Measurements from ENCODE around the gene EBF3.

The EBF3 gene

DNA sequence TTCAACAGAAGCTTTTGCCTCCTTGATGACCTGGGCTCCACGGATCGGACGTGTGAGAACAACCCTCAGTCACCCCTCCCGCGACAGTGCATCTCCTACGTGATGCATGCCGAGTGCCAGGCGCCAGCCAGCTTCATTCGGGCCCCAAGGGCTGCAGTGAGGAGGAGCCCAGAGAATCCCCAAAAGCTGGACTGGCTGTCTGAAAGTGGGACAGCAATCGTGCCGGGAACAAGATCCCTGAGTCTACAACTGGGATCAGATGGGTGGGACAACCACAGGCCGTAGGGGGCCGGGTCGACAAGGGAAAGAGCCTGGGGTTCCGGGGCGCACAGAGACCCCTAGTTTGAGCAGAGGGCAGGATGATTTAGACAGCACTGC lies 27.2 kb downstream of the EBF3 start:
- intact Hi-C loops (cut with DNase I): no loop called here

DNA sequence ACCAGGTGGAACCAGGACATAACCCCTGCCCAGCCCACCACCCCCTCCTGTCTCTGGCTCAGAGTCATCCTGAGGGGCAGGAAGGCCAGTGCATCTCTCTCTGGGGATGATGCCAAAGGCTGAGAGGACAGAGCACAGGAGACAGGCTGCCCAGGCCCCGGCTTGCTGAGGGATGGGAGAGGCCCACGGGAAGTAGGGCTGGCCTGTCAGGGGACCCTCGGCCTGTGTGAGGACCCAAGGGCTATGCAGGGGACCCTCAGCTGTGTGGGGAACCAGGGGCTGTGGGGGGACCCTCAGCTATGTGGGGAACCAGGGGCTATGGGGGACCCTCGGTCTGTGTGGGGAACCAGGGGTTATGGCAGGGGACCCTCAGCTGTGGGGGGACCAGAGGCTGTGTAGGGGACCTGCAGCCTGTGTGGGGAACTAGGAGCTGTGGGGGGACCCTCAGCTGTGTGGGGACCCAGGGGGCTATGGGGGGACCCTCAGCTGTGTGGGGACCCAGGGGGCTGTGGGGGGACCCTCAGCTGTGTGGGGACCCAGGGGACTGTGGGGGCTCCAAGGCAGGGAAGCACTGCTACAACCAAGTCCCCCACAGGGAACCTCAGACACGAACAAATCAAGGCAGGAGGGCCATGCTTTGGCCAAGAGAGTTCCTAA lies 27.7 kb downstream of the EBF3 start:
- peak in 4 of 42 donors; percentile 4 to 16 (median 14) for DNase-seq
- intact Hi-C loops (cut with DNase I): no loop called here

More for the DNA sequence above, 27.2 kb downstream of the EBF3 start:
- peak in 5 of 42 donors; percentile 4 to 40 (median 10) for DNase-seq

DNA sequence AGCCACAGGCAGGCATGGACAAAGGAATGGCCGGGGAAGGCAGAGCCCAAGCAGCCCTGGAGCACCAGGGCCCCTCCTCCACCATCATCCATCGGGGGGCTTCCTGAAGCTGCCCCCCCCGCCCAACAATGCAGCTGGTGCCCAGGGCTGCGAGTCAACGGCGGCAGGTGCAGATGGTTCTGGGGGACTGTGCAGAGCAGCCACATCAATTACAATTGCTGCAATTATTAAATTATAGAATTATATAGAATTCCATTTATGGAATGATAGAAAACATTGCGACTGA lies 28.3 kb downstream of the EBF3 start:
- DNase-seq: peak in 3 of 42 donors; percentile 5 to 26 (median 9)

DNA sequence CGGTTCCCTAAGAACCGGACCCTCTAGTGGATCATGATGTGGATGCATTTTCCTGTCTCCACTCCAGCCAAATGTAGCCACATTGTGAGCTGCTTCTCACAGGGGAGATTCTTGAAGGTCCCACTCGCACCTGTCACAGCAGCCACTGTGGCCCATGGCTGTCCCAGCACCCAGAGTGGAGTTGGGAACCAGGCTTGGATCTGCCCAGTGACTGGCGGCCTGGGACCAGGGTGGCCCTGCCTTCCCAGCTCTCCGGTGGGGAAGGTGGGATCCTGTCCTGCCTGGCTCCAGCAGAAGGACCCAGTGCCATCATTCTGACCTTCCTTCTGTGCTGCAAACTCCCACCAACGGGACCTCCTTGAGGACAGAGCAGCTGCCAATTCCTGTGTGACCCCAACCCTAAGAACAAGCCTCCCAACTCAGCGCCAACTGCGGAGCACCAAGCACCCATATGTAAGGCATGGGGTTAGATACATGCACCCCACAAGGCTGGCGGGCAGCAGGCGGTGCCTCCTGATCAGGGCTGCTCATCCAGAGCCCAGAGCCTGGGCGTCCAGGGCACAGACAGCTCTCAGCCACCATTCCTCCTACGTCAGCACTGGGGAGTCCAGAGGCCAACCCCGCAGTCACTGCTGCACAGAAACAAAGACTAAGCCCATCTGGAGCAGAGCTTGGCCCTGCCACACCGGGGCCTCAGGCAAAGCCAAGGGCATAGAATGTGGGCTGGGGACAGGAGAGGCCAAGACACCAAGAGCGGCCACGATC lies 28.8 kb downstream of the EBF3 start:
- DNase-seq: peak in 3 of 42 donors; percentile 8 to 35 (median 14)
- intact Hi-C loops (cut with DNase I): no loop called here

More for the DNA sequence above, 28.3 kb downstream of the EBF3 start:
- intact Hi-C loops (cut with DNase I): no loop called here

DNA sequence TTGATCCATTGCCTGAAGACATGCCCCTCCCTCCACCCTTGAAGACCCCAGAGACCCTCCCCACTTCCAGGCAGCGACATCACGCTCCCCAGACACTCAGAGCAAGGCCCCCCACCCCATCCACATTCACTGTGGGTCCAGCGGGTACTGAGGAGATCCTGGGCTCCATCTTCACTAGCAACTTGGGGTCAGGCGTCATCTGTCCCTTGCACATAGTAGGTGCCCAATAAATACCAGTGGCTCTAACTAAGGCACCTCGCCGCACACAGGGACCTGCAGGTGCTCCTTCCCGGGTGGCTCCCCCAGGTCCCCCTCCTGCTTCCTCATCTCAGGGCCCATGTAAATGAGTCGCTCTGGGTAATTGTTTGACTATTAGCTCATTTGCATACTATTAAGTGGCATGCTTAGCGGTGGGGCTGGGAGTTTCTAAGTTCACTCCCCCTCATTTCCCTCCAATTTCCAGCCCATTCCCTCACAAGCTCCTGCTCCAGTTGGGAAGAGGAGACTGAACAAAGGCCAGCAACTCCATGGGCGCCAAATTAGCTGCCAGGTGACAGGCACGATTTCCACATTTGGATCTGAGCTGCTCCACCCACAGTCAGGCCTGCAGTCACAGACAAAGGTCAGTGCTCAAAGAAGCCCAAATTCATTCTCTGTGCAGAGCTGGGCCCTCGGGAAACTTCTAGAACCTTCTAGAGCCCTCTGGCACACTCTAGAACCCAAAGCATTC lies 29.7 kb downstream of the EBF3 start:
- intact Hi-C loops (cut with DNase I): no loop called here
- peak in 3 of 42 donors; percentile 10 to 13 (median 12) for DNase-seq

DNA sequence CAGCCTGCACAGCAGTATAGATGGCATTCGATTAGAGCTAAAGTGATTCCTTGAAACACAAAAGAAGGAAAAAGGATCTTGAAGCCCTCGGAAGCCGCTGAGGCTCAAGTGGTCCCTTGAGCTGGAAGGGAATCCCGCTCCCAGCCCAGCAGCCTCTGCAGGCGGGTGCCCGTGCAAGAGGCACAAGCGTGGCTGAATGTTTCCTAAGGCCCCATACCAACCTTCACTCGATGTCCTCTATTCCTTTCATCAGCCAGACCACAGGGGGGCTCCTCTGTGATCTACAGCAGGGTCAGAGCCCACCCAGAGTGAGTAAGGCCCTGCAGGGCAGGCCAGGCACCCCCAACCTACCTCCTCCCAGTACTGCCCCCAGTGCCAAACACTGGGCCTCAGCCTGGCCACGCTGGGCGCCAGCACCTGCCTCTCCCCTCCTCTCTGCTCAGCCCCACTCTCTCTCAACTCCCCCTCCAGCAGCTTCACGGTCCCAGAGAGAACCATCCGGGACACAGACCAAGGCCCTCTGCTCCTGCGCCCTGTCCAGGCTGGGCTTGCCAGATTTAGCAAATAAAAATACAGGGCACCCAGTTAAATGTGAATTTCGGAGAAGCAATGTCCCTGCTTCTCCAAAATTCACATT lies 30.5 kb downstream of the EBF3 start:
- intact Hi-C loops (cut with DNase I): no loop called here
- peak in 4 of 42 donors; percentile 8 to 33 (median 13) for DNase-seq

DNA sequence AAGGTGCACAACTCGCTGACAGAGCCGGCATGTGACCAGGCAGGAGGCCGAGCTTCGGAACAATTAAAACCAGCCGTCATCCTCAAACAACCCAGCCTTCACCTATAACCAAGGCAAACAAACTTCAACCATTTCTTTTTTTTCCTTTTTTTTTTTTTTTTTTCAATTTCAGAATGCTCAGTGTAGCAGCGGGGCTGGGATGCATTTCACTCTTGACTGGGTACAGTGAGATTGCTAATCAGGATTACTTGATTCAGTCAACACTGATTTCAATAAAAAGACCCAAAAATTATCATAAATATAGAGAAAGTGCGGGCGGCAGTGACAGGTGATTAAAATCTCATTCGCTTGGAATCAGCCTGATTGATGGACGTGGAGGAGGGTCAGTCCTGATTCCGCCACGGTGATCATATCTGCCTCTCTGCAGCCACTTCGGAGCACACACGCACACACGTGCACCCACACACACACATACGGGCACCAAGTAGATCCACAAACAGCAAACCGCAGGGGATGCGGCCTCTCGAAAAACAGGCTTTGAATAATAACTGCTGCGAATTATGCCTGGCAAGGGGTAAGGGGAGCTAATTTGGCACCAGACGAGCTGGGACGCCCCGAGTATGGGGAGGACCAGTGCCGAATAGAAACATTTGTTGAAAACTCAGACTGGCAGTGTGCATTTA lies 31.2 kb downstream of the EBF3 start:
- DNase-seq: peak in 3 of 42 donors; percentile 21 to 35 (median 24)
- intact Hi-C loops (cut with DNase I): no loop called here

DNA sequence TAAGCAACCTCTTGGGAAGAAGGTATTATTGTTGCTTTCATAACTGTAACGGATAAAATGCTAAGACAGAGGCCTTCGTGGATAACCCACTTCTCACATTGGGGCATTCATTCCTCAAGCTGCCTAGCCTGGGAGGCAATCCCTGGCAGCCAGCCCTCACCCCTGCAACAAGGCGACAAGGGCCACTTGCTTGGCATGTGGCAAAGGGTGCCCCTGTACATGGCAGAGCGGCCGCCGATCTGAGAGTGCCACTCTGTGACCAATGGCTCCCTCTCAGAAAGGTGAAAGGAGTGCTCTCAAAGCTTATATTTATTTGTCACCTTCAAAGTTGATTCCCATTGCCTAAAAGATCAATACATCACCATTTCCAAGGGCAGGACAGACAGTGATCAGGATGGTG lies 31.9 kb downstream of the EBF3 start:
- intact Hi-C loops (cut with DNase I): no loop called here
- DNase-seq: peak in 1 of 42 donors; percentile 36

DNA sequence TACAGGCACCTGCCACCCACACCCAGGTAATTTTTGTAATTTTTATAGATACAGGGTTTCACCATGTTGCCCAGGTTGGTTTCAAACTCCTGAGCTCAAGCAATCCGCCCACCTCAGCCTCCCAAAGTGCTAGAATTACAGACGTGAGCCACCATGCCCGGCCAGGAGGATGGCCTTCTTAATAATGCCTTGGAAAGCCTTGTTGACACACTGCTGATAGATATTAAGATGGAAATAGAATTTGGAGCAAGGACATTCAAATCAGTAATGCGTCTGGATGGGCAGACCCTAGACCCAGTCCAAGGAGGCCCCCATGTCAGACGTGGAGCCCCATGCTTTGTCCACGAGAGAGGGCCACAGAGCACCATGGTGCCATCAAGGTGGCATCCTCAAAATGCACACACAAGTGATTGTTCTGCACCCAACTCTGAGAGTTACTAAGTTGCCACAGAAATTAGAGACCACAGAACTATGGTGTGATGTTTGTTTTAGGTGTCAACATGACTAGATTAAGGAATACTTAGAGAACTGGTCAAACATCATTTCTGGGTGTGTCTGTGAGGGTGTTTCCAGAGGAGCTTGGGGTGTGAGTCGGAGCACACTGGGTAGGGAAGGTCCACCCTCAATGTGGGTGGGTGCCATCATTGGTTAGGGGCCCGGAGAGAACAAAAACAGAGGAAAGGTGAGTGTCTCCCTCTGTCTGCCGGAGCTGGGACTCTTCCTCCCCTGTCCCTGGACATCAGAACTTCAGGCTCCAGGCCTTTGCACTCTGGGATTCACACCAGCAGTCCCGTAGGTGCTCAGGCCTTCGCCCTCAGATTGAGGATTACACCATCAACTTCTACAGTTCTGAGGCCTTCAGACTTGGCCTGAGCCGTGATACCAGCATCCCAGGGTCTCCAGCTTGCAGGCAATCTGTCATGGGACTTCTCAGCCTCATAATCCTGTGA lies 34.5 kb downstream of the EBF3 start:
- DNase-seq: no peak
- intact Hi-C loops (cut with DNase I): no loop called here

DNA sequence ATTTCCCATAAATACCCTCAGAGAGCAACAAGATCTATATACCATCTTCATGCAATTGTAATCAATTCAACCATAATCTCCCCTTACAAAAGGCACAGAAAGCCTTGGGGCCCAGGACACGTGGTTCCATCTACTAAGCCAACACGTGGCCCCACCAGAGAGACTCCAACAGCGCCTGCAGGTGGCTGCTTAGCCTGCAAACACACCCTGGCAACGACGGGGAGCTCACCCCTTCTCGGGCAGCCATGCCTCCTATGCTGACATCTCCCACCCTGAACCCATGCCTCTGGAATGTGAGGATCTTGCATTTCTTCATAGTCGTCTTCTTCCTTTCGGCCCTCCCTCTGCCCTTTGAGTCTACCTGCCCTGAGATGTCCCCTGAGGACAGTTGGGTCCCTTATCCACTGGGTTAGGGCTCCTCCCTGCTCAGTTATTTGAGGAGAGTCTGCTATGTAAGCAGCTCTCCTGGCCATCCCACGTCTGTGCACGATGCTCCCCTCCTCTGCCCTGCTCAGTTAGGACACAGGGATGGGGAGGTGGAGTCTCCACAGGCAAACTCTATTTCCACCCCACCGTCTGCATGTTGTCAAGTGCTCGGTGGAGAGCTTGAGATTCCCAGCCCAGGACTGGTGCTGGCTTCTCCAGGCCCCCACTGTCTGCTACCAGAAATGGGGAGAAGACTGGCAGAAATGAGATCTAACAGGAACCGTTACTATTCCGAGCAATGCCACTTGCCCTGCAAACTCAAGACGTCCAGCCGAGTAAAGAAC lies 36.5 kb downstream of the EBF3 start:
- intact Hi-C loops (cut with DNase I): no loop called here
- peak in 1 of 42 donors; percentile 3 for DNase-seq

DNA sequence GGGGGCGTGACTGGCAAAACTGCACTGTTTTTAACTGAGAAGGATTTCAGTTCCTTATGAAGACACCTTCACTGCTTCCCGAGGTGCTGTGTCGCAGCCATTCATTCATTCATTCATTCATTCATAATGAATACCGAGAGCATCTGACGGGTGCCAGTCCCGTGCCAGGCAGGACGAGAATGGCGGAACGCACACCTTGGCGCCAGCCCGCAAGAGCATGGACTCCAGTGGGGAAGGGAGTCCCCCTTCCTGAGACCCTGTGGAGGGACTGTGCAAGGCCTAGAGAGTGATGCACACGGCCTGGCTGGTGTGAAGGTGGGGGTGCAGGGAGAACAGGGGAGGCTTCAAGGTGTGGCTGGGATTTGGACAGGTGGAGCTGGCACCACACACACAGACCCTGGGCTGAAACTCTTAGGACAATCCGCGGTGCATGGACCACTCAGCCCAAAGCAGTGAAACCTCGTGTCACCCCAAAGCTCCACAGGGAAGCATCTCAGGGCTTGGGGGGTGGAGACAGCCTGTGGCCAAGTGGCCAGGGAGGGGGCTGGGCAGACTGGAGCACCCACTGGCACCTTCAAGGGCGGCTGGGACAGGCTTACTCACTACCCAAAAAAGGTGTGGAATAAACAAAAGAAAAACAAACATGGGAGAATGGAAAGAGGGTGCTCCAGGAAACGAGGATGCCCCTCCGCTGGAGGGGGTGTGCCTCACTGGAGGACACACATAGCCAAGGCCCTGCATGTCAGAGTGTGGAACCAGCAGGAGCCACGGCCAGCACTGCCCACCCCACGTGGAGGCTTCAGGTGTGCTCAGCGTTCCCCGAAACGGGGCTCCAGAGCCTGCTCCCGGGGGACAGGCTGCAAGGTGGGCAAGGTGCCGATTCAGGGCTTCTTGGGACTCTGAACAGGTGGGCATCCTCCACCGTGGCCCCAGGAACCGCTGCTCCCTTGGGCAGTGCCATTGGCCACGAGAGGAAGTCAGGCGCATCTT lies 37.7 kb downstream of the EBF3 start:
- no peak for DNase-seq
- intact Hi-C loops (cut with DNase I): no loop called here

DNA sequence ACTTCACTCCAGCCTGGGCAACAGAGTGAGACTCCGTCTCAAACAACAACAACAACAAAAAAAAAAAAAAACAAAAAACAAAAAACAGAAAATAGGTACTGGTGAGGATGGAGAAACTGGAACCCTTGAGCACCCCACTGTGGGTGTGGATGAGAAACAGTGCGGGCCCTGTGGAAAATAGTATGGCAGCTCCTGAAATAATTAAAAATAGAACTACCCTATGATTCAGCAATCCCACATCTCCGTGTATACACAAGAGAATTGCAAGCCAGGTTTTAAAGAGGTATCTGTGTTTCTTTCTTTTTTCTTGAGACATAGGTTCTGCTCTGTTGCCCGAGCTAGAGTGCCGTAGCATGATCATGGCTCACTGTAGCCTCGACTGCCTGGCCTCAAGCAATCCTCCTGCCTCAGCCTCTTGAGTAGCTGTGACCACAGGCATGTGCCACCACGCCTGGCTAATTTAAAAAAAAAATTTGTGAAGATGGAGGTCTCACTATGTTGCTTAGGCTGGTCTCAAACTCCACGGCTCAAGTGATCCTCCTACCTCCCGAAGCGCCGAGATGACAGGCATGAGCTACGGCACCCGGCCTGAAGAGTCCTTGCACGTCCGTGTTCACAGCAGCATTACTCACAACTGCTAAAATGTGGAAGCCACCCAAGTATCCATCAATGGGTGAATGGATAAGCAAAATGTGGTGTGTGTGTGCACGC lies 39.5 kb downstream of the EBF3 start:
- intact Hi-C loops (cut with DNase I): no loop called here
- no peak for DNase-seq

DNA sequence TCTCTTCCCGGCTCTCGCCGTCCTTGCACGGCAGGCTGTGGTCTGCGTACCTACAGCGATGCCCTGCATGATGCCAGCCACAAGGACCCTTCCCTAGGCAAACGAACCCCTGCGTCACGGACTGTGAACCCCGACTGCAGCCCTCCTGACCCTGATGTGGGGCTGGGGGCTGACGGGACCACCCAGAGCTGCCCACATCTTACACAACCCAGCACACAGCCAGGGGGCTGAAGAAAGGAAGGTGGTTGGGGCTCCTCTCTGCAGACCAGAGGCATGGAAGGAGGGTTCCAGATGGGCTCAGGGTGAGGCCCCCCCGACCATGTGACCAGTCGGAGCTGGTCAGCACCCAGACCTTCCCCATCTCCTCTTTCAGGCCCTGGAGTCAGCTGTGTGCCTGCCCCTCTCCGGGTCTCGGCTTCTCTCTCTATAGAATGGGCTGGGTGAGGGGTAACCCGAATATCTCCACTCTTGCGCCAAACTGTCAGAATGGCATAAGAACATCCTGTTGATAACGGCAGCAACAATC lies 41.4 kb downstream of the EBF3 start:
- intact Hi-C loops (cut with DNase I): no loop called here
- peak in 1 of 42 donors; percentile 5 for DNase-seq

DNA sequence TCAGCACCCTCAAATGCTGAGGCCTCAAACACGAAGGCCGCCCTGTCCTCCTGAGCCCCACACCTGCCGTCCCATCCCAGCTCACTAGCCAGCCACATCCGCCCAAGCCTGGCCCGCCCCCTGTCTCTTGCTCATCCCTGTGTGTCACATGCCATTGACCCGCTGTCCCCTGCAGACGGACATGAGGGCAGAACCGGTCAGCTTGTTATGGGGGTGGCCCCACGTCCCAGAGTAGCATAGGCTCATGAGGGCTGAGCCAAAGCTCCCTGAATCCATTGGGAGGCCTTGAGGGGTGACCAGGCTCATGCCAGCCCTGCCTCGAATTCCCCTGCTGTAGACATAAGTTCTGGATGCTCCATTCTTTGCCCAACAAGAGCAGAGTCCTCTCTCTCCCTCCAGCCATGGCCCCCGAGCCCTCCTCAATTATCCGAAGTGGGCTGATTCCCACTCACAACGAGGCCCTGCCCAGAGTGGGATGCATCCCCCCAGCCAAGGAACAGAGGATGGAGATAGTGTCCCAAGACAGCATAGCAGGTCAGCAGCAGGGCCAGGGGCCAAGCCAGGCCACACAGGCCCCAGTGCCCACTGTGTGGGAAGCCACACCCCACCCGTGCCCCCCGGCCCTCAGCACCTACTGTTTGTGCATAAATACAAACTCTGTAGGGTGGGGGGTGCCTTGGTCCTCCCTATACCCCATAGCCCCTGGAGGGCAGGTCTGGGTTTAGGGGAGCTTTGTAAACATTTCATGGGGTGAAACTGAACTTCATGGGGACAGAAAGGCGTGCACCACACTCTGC lies 42.1 kb downstream of the EBF3 start:
- intact Hi-C loops (cut with DNase I): no loop called here
- no peak for DNase-seq

All from head of caudate nucleus (tissue), 42 donors.